ENCODE data around the gene RBM22.

RBM22 gene

DNA sequence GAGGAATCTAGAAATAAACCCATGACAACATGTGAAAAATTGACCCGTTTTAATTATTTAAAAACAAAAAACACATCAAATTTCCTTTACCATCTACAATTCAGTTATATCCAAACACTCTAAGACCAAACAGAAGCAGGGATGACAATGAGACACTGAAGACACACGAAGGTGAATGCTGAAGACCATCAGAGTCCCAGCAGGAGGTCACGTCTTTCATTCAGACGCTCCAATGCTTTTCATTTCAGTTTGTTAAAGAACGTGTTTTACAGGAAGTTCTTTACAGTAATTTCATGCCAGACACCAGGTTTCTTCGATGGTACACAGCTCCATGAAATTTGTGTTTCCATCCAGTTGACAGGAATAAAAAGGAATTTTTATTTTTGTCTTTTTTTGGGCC, 10.1 kb downstream of the RBM22 start:
- no peak for TF ChIP-seq GATA3 (IDR thresholded peaks at IDR 0.05; ENCODE audit: low read depth, low read length)
- TF ChIP-seq GATA2 (IDR thresholded peaks at IDR 0.05; ENCODE audit: low read depth, low read length): no peak

DNA sequence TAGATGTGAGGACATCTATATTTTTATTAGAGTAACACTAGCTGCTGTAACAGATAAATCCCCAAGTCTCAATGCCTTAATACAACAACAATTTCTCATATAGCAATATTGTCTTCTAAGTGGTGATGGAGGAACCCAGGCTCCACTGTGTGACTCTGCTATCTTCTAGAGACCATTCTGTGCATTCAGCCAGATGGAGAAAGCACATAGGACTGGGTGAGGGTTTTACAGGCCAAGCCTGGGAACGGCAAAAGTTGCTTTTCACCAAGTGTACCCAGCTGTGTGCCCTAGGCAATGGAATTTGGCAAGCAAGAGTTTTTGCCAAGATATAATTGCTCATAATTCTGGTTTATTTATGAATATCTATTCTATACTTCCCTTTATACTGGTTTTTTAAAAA, 11.7 kb downstream of the RBM22 start:
- TF ChIP-seq GATA3 (IDR thresholded peaks at IDR 0.05; ENCODE audit: low read depth, low read length): no peak
- TF ChIP-seq GATA2 (IDR thresholded peaks at IDR 0.05; ENCODE audit: low read depth, low read length): no peak

DNA sequence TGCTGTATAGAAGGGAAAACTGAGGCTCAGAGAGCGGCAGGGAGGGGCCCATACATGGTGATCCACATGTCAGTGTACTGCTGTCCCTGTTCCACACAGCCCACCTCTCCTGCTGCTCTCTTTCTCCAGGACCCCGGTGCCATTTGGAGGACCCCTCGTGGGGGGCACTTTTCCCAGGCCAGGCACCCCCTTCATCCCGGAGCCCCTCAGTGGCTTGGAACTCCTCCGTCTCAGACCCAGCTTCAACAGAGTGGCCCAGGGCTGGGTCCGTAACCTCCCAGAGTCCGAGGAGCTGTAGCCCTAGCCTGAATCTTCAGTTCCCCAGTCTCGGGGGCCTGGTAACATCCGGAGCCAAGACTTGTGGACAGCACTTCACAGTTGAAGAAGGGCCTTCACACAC, 24.3 kb downstream of the RBM22 start:
- TF ChIP-seq GATA2 (IDR thresholded peaks at IDR 0.05; ENCODE audit: low read depth, low read length) (no peak), GATA3 (IDR thresholded peaks at IDR 0.05; ENCODE audit: low read depth, low read length) (no peak)

DNA sequence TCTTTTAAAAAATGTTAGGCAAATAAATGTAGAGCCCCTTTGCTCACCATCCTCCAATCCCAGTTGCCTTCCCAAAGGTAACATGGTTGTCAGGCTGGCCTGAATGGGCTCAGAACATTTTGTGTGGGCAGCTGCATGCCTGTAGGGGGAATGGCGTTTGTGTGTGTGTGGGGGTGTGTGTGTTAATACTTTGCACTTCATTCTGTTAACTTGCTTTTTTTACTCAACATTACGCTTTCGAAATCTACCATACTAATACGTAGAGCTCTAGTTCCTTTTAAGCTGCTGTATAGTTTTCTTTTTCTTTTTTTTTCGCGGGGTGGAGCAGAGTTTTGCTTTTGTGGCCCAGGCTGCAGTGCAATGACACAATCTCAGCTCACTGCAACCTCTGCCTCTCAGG, 25.8 kb downstream of the RBM22 start:
- no peak for TF ChIP-seq GATA2 (IDR thresholded peaks at IDR 0.05; ENCODE audit: low read depth, low read length)
- no peak for TF ChIP-seq GATA3 (IDR thresholded peaks at IDR 0.05; ENCODE audit: low read depth, low read length)

DNA sequence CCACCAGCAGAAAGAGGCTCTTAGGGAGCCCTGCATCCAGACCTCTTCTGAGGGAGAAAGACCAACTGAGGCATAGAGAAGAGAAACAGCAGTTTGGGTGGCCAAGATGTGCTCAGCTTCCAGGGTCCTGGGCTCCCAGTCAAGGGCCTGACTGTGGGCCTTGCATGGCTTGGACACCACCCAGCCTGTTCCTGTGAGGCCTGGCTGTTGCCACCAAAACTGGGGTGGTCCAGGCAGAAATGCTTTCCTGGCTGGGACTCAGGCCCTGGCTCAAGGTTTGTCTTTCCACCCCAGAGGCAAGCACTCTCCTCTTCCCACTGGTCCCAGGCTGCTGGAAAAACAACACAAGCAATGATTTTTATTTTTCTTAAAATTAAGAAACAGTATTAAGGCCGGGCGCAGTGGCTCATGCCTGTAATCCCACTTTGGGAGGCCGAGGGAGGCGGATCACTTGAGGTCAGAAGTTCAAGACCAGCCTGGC, 26.5 kb downstream of the RBM22 start:
- no peak for TF ChIP-seq GATA3 (IDR thresholded peaks at IDR 0.05; ENCODE audit: low read depth, low read length)
- no peak for TF ChIP-seq GATA2 (IDR thresholded peaks at IDR 0.05; ENCODE audit: low read depth, low read length)

DNA sequence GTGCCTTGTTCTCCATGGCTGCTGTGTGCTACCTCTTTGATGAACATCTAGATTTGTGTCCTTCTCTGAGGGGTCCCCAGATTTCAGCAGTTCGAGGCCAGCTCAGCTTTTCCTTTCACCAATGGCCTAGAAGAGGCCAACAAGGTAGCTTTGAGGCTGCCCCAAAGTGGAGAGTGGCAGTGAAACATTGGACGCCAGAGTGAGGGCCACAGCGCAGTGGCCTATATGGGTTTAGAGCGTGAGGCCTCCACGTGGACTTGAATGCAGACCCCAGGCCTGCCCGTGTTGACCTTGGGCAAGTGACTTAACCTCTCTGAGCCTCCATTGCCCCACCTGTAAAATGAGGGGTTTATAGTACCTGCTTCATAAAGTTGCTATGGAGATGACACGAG, 28.0 kb downstream of the RBM22 start:
- no peak for TF ChIP-seq GATA2 (IDR thresholded peaks at IDR 0.05; ENCODE audit: low read depth, low read length)
- no peak for TF ChIP-seq GATA3 (IDR thresholded peaks at IDR 0.05; ENCODE audit: low read depth, low read length)

DNA sequence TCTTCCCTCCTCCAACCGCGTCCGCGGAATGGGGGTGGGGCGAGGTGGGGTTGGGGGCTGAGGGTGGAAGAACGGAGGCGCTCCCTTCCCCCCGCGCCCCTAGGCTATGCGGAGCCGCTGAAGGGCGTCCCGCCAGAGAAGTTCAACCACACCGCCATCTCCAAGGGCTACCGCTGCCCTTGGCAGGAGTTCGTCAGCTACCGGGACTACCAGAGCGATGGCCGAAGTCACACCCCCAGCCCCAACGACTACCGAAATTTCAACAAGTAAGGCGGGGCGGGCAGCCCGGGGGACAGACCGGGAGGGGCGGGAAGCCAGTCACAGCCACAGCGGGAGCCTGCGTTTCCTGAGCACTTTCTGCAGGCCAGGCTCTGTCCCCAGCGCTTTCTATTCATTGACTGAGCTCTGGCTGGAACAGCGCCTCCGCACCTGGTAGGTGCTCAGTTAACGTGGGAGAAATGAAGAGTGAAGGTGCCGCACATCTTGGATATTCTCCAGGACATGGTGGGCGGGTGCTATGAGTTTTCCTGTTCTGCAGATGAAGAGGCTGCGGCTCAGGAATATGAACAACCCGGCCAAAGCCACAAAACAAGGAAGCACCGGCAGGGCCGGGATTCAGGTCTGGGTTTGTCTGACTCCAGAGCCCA, 28.5 kb downstream of the RBM22 start:
- TF ChIP-seq GATA2 (IDR thresholded peaks at IDR 0.05; ENCODE audit: low read depth, low read length) (no peak), GATA3 (IDR thresholded peaks at IDR 0.05; ENCODE audit: low read depth, low read length) (no peak)

DNA sequence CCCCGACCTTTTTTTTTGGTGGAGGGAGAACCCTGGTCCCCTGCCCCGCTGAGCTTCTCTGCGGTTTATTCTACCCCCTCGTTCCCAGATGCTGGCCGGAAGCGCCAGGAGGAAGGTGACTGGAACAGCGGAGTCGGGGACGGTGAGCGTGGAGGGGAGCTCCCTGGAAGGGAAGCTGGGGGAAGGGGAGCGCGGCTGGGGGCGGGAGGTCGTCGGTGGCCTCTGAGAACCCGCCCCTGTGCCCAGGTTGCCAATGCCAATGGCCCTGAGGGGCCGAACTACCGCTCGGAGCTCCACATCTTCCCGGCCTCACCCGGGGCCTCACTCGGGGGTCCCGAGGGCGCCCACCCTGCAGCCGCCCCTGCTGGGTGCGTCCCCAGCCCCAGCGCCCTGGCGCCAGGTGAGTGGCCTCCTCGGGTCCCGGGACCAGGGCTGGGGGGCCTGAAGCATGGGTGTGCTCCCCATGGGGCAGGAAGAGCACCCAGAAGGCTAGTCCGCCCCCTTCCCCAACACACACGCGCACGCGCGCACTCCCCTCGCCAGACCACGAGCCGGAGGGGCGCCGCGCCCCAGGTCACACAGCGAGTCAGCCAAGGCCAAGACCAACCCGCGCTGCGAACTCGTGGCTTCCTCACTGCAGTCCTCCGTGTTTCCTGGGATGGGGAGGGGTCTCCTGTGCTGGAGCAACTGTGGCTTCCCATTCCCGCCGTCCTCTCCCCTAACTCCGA, 29.2 kb downstream of the RBM22 start:
- TF ChIP-seq GATA2 (IDR thresholded peaks at IDR 0.05; ENCODE audit: low read depth, low read length): no peak
- TF ChIP-seq GATA3 (IDR thresholded peaks at IDR 0.05; ENCODE audit: low read depth, low read length): no peak

DNA sequence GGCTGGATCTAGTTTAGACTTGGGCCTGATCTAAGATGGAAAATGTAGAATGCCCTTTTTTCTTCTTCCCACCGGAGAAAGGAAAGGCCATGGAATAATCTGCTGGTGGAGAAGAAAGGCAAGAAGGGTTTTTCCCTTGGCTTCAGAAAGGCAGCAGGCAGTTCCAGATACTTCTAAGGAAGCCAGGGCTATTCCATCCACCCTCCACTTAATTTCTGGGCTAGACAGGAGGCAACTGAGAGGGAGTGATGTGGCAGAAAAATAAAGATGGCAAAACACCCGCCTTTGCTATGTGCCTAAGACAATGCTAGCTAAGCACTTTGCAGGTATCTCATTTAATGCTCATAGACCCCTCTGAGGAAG, 29.9 kb downstream of the RBM22 start:
- TF ChIP-seq GATA2 (IDR thresholded peaks at IDR 0.05; ENCODE audit: low read depth, low read length) (no peak), GATA3 (IDR thresholded peaks at IDR 0.05; ENCODE audit: low read depth, low read length) (no peak)

DNA sequence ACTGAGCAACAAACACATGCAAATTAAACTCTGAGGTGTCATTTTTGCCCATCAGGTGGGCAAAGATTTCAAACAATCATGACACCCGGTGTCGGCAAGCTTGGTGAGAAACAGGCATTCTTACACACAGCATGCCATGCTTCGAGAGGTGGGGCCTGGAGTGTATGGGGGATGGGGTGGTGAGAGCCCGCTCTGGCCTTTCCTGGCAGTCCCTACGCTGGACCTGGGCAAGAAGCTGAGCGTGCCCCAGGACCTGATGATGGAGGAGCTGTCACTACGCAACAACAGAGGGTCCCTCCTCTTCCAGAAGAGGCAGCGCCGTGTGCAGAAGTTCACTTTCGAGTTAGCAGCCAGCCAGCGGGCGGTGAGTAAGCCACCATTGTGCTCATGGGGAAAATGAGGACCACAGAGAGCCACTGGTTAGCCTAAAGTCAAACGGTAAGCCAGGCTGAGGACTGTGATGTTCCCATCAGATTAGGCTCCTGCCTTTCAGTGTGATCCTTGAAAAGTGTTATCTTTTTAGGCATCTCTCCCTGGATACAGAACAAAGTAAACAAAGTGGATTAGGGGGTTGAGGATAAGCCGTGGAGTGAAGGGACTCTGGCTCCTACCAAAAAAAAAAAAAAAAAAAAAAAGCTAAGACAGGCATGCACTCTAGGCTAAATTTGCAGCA, 30.5 kb downstream of the RBM22 start:
- no peak for TF ChIP-seq GATA3 (IDR thresholded peaks at IDR 0.05; ENCODE audit: low read depth, low read length)
- TF ChIP-seq GATA2 (IDR thresholded peaks at IDR 0.05; ENCODE audit: low read depth, low read length): peak; percentile 86

DNA sequence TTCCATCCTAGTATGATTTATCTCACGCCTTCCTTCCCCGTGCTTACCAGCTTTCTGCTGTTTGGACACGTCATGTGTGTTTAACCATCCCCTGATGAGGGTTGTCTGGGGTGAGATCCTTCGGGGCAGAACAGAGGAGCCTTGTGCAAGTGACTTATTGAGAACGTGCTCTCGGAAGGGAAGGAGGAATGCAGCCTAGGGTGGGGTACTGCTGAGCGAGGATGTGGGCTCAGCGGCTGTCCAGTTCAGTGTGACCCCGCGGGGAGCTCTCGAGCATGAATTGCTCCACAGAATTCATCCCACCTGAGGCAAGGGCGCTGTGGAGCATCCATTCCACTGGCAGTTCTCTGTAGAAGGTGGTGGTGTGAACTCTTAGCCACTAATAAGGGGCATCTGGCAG, 35.8 kb downstream of the RBM22 start:
- TF ChIP-seq GATA2 (IDR thresholded peaks at IDR 0.05; ENCODE audit: low read depth, low read length) (no peak), GATA3 (IDR thresholded peaks at IDR 0.05; ENCODE audit: low read depth, low read length) (no peak)

DNA sequence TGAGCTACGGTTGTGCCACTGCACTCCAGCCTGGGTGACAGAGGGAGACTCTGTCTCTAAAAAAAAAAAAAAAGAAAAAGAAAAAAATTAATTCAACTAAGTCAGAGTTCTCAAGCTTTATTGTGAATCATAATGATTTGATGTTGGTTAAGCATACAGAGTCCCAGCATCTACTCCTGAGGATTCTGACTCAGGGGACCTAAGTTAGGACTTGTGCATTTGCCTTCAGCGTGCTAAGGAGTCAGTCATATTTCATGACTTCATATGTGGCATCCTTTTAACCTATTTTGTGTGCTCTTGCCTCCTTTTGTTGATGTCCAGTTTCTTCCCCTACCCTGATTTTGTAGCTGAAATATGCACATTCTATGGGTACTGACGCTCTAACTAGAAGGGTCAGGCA, 36.9 kb downstream of the RBM22 start:
- no peak for TF ChIP-seq GATA3 (IDR thresholded peaks at IDR 0.05; ENCODE audit: low read depth, low read length)
- TF ChIP-seq GATA2 (IDR thresholded peaks at IDR 0.05; ENCODE audit: low read depth, low read length): no peak

DNA sequence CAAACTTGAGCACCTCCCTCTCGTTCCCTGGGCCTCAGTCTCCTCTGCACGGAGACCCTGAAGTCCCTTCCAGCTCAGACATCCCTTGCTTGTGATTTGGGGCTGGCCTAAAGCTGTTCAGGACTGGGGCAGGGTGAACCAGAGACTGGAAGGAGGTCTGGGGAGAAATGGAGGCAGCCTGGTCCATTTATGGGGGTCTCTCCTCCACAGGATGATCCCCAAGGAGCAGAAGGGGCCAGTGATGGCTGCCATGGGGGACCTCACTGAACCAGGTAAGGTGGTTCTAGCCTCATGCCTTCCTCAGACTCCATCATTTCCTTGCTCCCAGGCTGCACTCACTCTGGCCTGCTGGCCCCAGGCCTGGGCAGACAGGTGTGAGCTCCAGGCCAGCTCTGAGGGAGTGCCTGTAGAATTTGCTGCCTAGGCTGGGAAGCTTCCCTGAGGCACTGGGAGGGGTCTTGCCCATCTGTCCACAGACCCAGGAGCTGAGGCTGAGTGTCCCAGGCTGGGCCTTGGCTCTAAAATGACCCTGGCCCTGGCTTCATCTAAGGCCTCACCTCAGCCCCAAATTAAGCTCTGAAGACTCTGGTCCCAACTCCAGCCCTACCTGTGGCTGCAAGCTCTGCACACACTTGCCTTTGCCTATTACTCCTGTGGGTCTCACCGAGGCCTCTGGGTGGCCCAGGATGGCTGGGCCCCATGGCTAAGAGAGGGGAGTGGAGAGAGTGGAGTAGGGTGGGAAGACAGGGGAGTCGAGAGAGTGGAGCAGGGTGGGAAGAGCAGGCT, 37.9 kb downstream of the RBM22 start:
- TF ChIP-seq GATA2 (IDR thresholded peaks at IDR 0.05; ENCODE audit: low read depth, low read length): no peak
